ENCODE measurements around the gene MAMDC2.

DNA sequence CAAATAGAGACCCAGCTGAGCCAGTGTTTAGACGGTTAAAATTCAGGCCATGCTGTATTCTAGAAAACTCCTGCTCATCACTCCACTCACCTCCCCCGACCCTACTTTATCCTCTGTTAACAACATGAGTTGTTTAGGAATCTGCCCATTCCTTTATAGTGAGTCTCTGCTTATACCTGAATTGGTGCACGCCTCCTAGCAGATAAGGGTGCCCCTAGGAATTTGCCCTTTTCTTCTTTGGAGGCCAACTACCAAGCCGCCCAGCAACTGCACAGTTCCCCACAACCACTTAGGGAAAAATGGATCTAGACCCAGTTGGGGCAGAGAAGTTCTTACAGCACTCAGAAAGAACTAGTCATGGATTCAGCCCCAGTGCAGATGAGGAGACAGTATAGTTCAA lies 102.3 kb downstream of the MAMDC2 start:
- TF ChIP-seq, protein P1, sequence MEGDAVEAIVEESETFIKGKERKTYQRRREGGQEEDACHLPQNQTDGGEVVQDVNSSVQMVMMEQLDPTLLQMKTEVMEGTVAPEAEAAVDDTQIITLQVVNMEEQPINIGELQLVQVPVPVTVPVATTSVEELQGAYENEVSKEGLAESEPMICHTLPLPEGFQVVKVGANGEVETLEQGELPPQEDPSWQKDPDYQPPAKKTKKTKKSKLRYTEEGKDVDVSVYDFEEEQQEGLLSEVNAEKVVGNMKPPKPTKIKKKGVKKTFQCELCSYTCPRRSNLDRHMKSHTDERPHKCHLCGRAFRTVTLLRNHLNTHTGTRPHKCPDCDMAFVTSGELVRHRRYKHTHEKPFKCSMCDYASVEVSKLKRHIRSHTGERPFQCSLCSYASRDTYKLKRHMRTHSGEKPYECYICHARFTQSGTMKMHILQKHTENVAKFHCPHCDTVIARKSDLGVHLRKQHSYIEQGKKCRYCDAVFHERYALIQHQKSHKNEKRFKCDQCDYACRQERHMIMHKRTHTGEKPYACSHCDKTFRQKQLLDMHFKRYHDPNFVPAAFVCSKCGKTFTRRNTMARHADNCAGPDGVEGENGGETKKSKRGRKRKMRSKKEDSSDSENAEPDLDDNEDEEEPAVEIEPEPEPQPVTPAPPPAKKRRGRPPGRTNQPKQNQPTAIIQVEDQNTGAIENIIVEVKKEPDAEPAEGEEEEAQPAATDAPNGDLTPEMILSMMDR (IDR thresholded peaks at IDR 0.05) = no peak
- TF ChIP-seq EP300 (IDR thresholded peaks at IDR 0.05) (no peak), POLR2AphosphoS5 (IDR thresholded peaks at IDR 0.05) (no peak), POLR2A (IDR thresholded peaks at IDR 0.05) (no peak)

Measured in gastroesophageal sphincter (tissue), 3 donors.